Activated gamma-delta T cell treated with anti-CD3 and anti-CD28 coated beads, Interleukin-2, amount 50 U/mL, for 16 hours (primary cell): ENCODE measurements around the gene PRDM4.

Experiments
- DNase-seq: peaks from one replicate; pipeline ENCODE4 v3.0.0-alpha.2; 2020; ENCODE audit warnings: low read depth

The PRDM4 gene, protein sequence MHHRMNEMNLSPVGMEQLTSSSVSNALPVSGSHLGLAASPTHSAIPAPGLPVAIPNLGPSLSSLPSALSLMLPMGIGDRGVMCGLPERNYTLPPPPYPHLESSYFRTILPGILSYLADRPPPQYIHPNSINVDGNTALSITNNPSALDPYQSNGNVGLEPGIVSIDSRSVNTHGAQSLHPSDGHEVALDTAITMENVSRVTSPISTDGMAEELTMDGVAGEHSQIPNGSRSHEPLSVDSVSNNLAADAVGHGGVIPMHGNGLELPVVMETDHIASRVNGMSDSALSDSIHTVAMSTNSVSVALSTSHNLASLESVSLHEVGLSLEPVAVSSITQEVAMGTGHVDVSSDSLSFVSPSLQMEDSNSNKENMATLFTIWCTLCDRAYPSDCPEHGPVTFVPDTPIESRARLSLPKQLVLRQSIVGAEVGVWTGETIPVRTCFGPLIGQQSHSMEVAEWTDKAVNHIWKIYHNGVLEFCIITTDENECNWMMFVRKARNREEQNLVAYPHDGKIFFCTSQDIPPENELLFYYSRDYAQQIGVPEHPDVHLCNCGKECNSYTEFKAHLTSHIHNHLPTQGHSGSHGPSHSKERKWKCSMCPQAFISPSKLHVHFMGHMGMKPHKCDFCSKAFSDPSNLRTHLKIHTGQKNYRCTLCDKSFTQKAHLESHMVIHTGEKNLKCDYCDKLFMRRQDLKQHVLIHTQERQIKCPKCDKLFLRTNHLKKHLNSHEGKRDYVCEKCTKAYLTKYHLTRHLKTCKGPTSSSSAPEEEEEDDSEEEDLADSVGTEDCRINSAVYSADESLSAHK

GRCh38 chr12:107760809-107761501 is at the start of gene PRDM4:
Gene PRDM4 (minus strand): TSS chr12:107761137. CDS start chr12:107760515, 622 bp downstream.
- peak; percentile 81 for DNase-seq

DNA sequence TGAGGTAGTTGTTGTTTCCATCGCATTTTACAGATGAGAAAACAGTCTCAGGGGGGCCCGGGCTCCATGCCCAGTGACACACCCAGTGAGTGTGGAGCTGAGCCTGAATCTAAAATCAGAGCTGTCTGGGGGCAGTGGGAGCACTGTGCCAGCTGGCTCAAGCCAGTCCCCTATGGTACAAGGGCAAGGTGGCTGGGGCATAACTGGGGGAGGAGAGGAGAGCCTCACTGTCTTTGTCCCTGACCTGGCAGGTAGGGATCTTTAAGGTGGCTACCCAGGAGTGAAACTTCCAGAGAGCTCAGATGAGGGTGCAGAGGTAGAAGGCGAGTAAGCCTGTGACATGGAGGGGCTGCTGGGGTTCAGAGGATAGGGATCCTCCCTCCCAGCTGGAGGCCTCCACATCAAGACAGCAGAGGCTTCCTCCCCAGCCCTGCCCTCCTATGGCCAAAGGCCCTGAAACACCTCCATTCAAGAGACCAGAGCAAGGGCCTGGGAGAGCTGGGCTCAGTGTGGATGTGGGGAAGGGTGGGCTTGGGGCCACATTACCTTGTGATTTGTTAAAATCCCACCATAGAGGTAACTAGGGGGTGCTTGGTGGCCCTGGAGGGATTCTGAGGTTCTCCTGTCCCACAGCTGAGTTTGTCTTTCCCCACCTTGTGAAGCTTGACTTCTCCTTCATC is 46.7 kb upstream of the PRDM4 start:
- no peak for DNase-seq

DNA sequence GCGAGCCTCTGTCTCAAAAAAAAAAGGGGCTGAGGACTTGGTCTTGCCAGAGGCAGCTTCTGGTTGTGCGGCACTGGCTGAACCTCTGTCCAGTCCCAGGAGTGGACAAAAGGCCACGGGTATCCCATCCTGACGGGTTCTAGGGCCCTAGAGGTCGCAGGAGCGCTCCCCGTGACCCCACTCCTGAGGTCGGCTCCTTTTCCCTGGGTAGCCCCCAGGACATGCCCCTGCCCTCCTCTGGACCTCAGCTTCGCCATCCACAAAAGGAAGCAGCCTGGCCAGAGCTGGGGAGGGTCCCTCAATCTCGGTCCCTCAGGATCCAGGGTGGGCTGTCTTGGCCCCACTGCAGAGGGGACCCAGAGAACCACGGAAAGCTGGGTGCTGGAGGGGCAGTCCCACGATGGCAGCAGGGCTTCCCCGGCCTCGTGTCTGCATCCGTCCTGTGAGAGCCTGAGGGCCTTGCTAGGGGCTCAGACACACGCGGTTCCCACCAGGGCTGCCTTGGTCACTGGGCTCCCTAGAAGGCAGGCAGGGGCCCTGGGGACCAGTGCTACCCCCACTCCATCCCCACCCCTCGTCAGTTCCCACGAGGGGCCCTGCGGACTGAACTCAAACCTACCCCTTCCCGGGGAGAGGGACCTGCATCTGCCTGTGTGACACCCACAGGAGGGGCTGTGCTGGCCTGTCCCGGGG is 44.7 kb upstream of the PRDM4 start:
- no peak for DNase-seq

DNA sequence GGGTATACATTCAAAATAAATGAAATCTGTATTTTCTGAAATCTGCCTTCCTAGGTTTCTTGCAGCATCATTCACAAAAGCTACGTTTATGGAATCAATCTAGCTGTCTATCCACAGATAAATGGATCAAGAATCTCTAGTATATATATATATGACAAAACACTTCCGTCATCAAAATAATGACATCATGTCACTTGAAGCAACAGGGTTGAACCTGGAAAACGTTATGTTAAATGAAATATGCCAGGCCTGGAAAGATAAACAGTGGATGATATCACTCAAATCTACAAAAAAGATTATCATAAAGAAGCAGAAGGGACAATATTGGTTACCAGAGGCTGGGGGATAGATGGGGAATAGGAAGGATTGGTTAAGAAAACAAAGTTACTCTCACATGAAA is 42.2 kb upstream of the PRDM4 start:
- DNase-seq: no peak

DNA sequence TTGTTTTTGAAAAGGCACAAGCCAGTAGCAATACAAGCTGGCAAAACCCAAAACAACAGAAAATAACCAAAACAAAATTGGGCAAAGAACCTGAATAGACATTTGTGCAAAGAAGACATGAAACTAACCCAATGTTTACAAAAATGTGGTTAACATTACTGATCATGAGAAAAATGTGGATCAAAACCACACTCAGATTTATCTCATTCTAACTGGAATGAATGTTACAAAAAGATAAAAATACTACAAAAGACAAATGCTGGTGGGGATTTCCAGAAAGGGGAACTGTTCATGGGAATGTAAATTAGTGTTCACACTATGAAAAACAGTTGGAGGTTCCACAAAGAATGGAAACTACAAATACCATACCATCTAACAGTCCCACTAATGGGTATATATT is 40.2 kb upstream of the PRDM4 start:
- DNase-seq: no peak

- no peak for DNase-seq
Observed at GRCh38 chr12:107798580-107798979, 37.6 kb upstream of the PRDM4 start.

DNA sequence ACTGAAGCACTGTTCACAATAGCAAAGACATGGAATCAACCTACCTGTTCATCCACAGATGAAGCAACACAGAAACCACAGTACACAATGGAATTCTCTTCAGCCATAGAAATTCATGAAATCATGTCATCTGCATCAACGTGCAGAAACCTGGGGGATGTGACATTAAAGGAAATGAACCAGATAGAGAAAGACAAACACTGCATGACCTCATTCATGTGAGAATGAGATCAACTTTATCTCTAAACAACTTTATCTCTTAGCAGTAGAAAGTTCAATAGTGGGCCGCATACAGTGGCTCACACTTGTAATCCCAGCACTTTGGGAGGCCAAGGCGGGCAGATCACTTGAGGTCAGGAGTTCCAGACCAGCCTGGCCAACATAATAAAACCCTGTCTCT is 33.5 kb upstream of the PRDM4 start:
- no peak for DNase-seq

GRCh38 chr12:107791465-107792089 is 30.6 kb upstream of the PRDM4 start:
- DNase-seq: no peak

DNA sequence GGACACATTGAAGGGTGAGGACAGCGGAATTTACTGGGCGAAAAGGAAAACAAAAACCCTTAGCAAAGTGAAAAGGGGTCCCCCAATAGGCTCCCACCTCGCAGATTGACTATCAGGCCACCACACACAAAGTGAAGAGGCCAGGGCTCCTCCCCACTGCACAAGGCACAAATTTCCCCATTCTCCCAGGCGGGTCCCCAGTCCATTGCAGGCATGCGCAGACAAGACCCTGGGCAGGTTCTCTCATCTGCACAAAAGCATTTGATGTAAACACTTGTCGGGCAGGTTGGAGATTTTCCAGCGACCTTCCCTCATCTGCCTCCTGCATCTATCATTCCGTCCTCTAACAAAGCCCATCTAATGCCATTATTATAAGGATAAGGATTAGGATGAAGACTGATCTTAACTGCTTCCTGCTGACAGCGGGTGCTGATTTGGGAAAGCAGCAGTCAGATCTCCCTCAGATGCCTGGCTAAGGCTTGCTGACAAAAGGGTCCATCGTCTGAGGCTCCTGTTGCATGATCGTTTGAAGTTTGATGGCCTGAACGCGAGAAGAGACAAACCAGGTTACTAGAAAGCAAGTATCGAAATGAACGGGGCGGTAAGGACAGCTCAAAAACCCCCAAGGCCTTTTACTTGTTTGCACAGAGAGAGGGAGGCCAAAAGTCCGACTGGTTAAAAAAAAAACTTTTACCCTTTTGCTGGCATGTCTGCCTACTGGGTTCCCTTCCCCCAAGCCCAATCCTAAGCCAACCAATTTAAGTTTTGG is 27.9 kb upstream of the PRDM4 start:
- DNase-seq: no peak

DNA sequence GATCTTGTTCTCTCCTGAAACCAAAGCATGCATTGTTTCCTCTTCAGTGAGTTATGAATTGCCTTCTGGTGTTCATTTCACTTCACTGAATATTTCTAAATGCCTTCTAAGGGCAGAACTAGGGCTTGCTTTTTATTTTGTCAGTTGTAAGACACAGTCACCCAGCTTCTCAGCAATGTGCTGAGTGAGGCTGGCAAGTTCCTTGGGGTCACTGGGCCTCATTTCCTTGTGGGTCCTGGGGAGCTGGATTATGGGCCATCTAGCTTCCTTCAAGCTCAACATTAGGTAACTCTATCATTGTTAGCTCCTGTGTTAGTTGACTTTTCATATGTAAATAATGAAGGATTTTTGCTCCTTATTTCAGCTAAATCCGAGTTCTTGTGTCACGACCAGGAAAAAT is 27.3 kb upstream of the PRDM4 start:
- no peak for DNase-seq

DNA sequence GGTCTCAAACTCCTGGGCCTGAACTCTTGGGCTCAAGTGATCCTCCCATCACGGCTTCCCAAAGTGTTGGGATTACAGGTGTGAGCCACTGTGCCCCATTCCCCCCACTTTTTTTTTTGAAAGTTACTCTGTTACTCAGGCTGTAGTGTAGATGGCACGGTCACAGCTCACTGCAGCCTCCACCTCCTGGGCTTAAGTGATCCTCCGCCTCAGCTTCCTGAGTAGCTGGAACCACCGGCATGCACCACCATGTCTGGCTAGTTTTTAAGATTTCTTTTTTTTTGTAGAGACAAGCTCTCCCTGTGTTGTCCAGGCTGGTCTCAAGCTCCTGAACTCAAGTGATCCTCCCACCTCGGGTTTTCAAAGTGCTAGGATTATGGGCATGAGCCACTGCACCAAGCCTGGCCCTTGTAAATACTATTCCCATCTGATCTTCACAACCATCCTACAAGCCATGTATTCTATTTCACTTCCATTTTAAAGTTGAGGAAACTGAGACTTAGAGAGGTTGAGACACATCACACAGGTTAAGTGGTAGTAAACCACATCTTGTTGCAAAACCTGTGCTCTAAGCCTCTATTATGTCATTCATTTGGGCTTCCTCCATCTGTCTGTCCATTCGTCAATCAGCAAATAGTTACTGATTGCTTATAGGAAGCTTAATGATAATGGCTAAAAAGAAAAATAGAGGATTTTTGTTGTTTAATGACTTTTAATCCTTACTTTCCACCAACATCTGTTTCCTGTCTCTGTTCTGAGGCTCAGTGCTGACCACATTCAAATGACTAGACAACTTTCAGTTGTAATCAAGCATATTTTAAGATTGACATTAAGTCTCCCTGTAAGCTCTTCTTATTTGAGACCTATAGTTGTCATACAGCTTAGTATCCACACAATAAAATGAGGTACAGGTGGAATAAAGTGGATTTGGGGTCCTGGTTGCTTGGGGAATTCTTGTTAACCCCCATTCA is 22.8 kb upstream of the PRDM4 start:
- no peak for DNase-seq

GRCh38 chr12:107782067-107782466 is 21.1 kb upstream of the PRDM4 start:
- DNase-seq: no peak

GRCh38 chr12:107780298-107780697 is 19.4 kb upstream of the PRDM4 start:
- no peak for DNase-seq

- DNase-seq: no peak
Observed at GRCh38 chr12:107779077-107779831, 18.3 kb upstream of the PRDM4 start.

GRCh38 chr12:107778383-107779025 is 17.6 kb upstream of the PRDM4 start:
- DNase-seq: no peak

DNA sequence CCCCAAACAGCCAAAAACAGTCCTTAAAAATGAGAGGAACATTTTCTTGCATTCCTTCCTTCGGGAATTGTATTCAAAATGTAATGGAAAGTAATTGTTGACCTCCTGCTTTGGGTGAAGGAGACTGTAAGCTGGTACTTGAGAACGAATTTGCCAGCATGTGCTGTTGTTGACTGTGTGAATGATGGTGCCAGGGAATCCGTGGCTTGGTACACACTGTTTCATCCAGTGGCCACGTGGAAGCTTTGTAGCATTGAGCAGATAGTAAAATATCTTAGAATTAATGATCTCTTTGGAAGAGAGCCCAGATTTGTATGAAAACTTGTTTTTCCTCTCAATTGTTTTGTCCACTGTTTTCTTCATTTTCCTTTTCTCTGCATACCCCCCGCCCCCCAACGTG is 15.2 kb upstream of the PRDM4 start:
- DNase-seq: no peak

GRCh38 chr12:107775093-107775721 is 14.3 kb upstream of the PRDM4 start:
- no peak for DNase-seq
